H1 (cell line): Measurements from ENCODE around the gene ILKAP.

Experiments
- BRCA1 ChIP-seq: IDR thresholded peaks from 2 replicates; pipeline ENCODE4 v1.6.1; 2012; ENCODE audit warnings: low read depth, low read length, improper control_type of control experiment
- EP300 ChIP-seq, 2 experiments: IDR thresholded peaks; 1 replicate in 1 of 2; 2 replicates in 1 of 2; pipeline ENCODE4 v1.6.1; 2011 to 2012; ENCODE audit warnings: low read depth in 2 of 2, low read length in 2 of 2, mild to moderate bottlenecking in 2 of 2, borderline replicate concordance in 1 of 2, inconsistent platforms in 1 of 2, moderate library complexity in 1 of 2
- EZH2 ChIP-seq: fragments of 200-600 bp; sonication (generic); IDR thresholded peaks from 2 replicates; pipeline ENCODE4 v1.7.1; 2012; ENCODE audit warnings: low read depth, mild to moderate bottlenecking, moderate library complexity, low read length, inconsistent platforms; ENCODE audit not compliant: severe bottlenecking
- FOSL1 ChIP-seq: IDR thresholded peaks from 2 replicates; pipeline ENCODE4 v1.6.1; 2011; ENCODE audit warnings: mild to moderate bottlenecking, low read depth, low read length, moderate library complexity; ENCODE audit not compliant: insufficient read depth
- POLR2A ChIP-seq, 2 experiments: IDR thresholded peaks; 1 replicate in 1 of 2; 2 replicates in 1 of 2; pipeline ENCODE4 v1.6.1; 2011; ENCODE audit warnings: low read depth in 2 of 2, low read length in 2 of 2, mild to moderate bottlenecking in 2 of 2; ENCODE audit errors: control extremely low read depth in 1 of 2
- POLR2AphosphoS5 ChIP-seq: IDR thresholded peaks from 2 replicates; pipeline ENCODE4 v1.6.1; 2011; ENCODE audit warnings: low read depth, low read length
- RAD21 ChIP-seq, 2 experiments: IDR thresholded peaks in 1 of 2; conservative IDR thresholded peaks in 1 of 2; 2 replicates each; pipeline ENCODE4 v1.6.1; 2011; ENCODE audit warnings: low read depth in 2 of 2, low read length in 2 of 2, improper control_type of control experiment in 1 of 2, inconsistent platforms in 1 of 2, mild to moderate bottlenecking in 1 of 2, moderate library complexity in 1 of 2
- RNF2 ChIP-seq: fragments of 200-900, 300-1000 bp; sonication (generic); IDR thresholded peaks from 2 replicates; pipeline ENCODE4 v1.7.1; 2016; ENCODE audit warnings: borderline replicate concordance, low read depth, mild to moderate bottlenecking, antibody characterized with exemption, low read length; ENCODE audit not compliant: poor library complexity, severe bottlenecking; ENCODE audit errors: missing control alignments
- RXRA ChIP-seq: IDR thresholded peaks from 2 replicates; pipeline ENCODE4 v1.6.1; 2011; ENCODE audit warnings: low read depth, mild to moderate bottlenecking, low read length, moderate library complexity; ENCODE audit not compliant: insufficient read depth
- TBP ChIP-seq: IDR thresholded peaks from 2 replicates; pipeline ENCODE4 v1.6.1; 2011; ENCODE audit warnings: low read depth, low read length, improper control_type of control experiment
- ZNF274 ChIP-seq: IDR thresholded peaks from 2 replicates; pipeline ENCODE4 v1.7.0; 2012; ENCODE audit warnings: low read length, borderline replicate concordance; ENCODE audit errors: extremely low read depth
- TF ChIP-seq, protein P1 (sequence below), 3 experiments: IDR thresholded peaks; 1 replicate in 2 of 3; 2 replicates in 1 of 3; pipeline versions ENCODE4 v1.5.1 to v1.6.1; 2011; ENCODE audit warnings: low read length in 3 of 3, mild to moderate bottlenecking in 3 of 3, inconsistent platforms in 2 of 3, low read depth in 1 of 3, moderate library complexity in 1 of 3; ENCODE audit not compliant: insufficient read depth in 1 of 3; ENCODE audit errors: control extremely low read depth in 1 of 3

DNA sequence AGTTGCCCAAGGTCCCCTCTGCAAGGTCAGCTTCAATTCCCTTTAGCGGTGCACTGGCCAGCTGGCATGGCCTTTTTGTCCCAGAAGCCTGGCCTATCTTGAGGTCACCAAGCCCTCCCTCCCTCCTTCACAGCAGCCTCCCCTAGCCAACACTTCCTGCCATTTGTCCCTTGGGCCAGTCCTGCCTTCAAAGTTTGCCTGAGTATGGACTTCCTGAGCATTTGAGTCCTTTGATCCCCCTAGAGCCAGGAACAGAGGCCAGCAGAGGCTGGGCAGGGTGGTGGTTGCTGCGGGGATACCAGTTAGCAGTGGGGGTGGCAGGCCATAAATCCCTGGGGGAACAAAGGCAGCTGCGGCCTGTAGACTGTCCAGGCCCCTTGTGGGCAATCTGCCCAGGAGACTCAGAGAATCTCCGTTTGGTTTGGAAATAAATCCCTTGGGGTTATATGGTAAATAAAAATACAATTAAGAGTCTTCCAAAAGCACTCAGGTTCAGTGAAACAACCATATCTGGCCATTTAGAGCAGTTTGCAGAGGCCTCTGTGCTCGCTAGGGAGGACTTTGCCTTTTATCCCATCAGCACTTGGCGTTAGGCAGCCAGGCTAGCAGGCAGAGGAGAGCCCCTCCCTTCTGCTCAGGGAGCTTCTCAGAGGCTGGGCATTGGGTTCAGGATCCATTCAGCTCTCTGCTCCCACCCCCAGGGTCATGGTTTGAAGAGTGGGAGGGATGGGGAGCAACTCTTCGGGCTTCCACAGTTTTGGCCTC lies 39.4 kb upstream of the ILKAP start:
- no peak for TF ChIP-seq RXRA
- TF ChIP-seq POLR2AphosphoS5 = no peak
- TF ChIP-seq FOSL1 = no peak
- TF ChIP-seq, protein P1, sequence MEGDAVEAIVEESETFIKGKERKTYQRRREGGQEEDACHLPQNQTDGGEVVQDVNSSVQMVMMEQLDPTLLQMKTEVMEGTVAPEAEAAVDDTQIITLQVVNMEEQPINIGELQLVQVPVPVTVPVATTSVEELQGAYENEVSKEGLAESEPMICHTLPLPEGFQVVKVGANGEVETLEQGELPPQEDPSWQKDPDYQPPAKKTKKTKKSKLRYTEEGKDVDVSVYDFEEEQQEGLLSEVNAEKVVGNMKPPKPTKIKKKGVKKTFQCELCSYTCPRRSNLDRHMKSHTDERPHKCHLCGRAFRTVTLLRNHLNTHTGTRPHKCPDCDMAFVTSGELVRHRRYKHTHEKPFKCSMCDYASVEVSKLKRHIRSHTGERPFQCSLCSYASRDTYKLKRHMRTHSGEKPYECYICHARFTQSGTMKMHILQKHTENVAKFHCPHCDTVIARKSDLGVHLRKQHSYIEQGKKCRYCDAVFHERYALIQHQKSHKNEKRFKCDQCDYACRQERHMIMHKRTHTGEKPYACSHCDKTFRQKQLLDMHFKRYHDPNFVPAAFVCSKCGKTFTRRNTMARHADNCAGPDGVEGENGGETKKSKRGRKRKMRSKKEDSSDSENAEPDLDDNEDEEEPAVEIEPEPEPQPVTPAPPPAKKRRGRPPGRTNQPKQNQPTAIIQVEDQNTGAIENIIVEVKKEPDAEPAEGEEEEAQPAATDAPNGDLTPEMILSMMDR (IDR thresholded peaks at IDR 0.05; ENCODE audit: control extremely low read depth in 1 of 3, insufficient read depth in 1 of 3, low read depth in 1 of 3, low read length in 3 of 3) = no peak
- no peak for TF ChIP-seq EP300 (IDR thresholded peaks at IDR 0.05; ENCODE audit: borderline replicate concordance in 1 of 2, low read depth in 2 of 2, low read length in 2 of 2)
- no peak for TF ChIP-seq EZH2
- TF ChIP-seq ZNF274 = no peak
- TF ChIP-seq POLR2A (IDR thresholded peaks at IDR 0.05; ENCODE audit: control extremely low read depth in 1 of 2, low read depth in 2 of 2, low read length in 2 of 2) = no peak
- TF ChIP-seq BRCA1 = no peak
- no peak for TF ChIP-seq RAD21 (IDR thresholded peaks at IDR 0.05 in 1 of 2, conservative IDR thresholded peaks at IDR 0.05 in 1 of 2; ENCODE audit: low read depth in 2 of 2, low read length in 2 of 2)
- no peak for TF ChIP-seq TBP
- TF ChIP-seq RNF2 = no peak
